GM18870 (cell line): Measurements from ENCODE around the gene PSME1.

Experiments
- ATAC-seq: cut with Tn5 transposase; IDR thresholded peaks from one replicate; pipeline ENCODE4 v1.9.1; 2021; ENCODE audit warnings: moderate library complexity; ENCODE audit not compliant: unreplicated experiment

Gene PSME1

GRCh38 chr14:24135834-24136683 is at the start of gene PSME1:
TSS of gene PSME1 (plus strand) at chr14:24136194. CDS start at chr14:24136263, 69 bp downstream.
- peak; percentile 34 for ATAC-seq

GRCh38 chr14:24087004-24087403 is 49.0 kb upstream of the PSME1 start:
- ATAC-seq = no peak

- ATAC-seq = no peak
These were observed 47.9 kb upstream of the PSME1 start for GRCh38 chr14:24088095-24088494.

- ATAC-seq = no peak
These were observed 46.1 kb upstream of the PSME1 start for GRCh38 chr14:24089890-24090289.

GRCh38 chr14:24092110-24092504 is 43.9 kb upstream of the PSME1 start:
- no peak for ATAC-seq

- ATAC-seq = no peak
These were observed 43.3 kb upstream of the PSME1 start for GRCh38 chr14:24092505-24093206.

- no peak for ATAC-seq
These were observed 42.6 kb upstream of the PSME1 start for GRCh38 chr14:24093207-24093900.

- ATAC-seq = no peak
These were observed 41.8 kb upstream of the PSME1 start, which contains the start of gene PCK2 for GRCh38 chr14:24093901-24094840. TSS of gene PCK2 (plus strand) at chr14:24094311. CDS start at chr14:24094406, 95 bp downstream.

- no peak for ATAC-seq
These were observed 41.1 kb upstream of the PSME1 start for GRCh38 chr14:24094841-24095270.

GRCh38 chr14:24095271-24096068 is 40.5 kb upstream of the PSME1 start:
- peak; percentile 71 for ATAC-seq

GRCh38 chr14:24096545-24097181 is 39.3 kb upstream of the PSME1 start:
- no peak for ATAC-seq

GRCh38 chr14:24098229-24098926 is 37.6 kb upstream of the PSME1 start:
- ATAC-seq = no peak

GRCh38 chr14:24098927-24099813 is 36.8 kb upstream of the PSME1 start:
- no peak for ATAC-seq

GRCh38 chr14:24100197-24100981 is 35.6 kb upstream of the PSME1 start:
- ATAC-seq = no peak

GRCh38 chr14:24100982-24101494 is 35.0 kb upstream of the PSME1 start:
- ATAC-seq = no peak

- ATAC-seq = no peak
These were observed 33.5 kb upstream of the PSME1 start for GRCh38 chr14:24102357-24103048.
